ENCODE measurements around the gene PAPPA2. TPM values are rescaled to one million over a fixed set of nuclear protein-coding genes. Genes with fewer than 3 reads are reported as not detected.

The PAPPA2 gene
- total and polyA plus RNA-seq, 2 of the 4 experiments (the other 2 are of a cell fraction) = 0.10 to 0.18 TPM

GRCh38 chr1:176461576-176461975 is 1.4 kb upstream of the PAPPA2 start:
- Histone ChIP-seq H3K4me2 (ENCODE audit: low read depth, low read length) (no peak overlapping the region), H2BK15ac (ENCODE audit: low read depth, low read length) (no peak overlapping the region), H4K20me1 (ENCODE audit: insufficient read depth, low read length) (no peaks in the 10 kb centered on the region), H3K4me1 (ENCODE audit: control insufficient read depth, insufficient read depth, low read length) (no peaks in the 10 kb centered on the region), H3K79me1 (ENCODE audit: low read depth in 1 of 2, low read length in 2 of 2) (no peaks in the 10 kb centered on the region), H3K9ac (ENCODE audit: low read depth, low read length) (no peak overlapping the region), H2AK5ac (ENCODE audit: low read depth, low read length) (no peak overlapping the region), H3K9me1 (ENCODE audit: insufficient read depth, low read length) (no peaks in the 10 kb centered on the region), H2BK5ac (ENCODE audit: low read depth, low read length, poor library complexity, severe bottlenecking) (no peak overlapping the region), H2BK120ac (ENCODE audit: low read depth, low read length) (no peak overlapping the region), H2BK20ac (ENCODE audit: low read depth, low read length) (no peak overlapping the region), H3K4ac (ENCODE audit: low read depth, low read length) (no peak overlapping the region), H3K27me3 (ENCODE audit: control insufficient read depth, insufficient read depth, low read length) (no peaks in the 10 kb centered on the region), H3K36me3 (ENCODE audit: control insufficient read depth, insufficient read depth, low read length) (no peaks in the 10 kb centered on the region), H4K8ac (ENCODE audit: low read depth in 2 of 2, low read length in 2 of 2) (no peak overlapping the region), H4K5ac (ENCODE audit: low read depth, low read length) (no peak overlapping the region), H2AK9ac (replicated peaks; ENCODE audit: low read depth, low read length, poor library complexity) (no peak overlapping the region), H4K91ac (ENCODE audit: insufficient read depth, low read depth, low read length) (no peak overlapping the region), H2AFZ (replicated peaks; ENCODE audit: low read length, poor library complexity) (no peak overlapping the region), H3K4me3 (ENCODE audit: insufficient read depth, low read depth, low read length) (no peak overlapping the region), H3K27ac (ENCODE audit: insufficient read depth, low read length) (no peak overlapping the region), H3K9me3 (ENCODE audit: control insufficient read depth, insufficient read depth, low read length) (peaks cover 6% of the 10 kb centered on the region), H3K14ac (replicated peaks; ENCODE audit: low read depth, low read length) (no peak overlapping the region), H3K56ac (ENCODE audit: extremely low read depth, insufficient read depth, low read length) (no peak overlapping the region), H3K23ac (ENCODE audit: low read depth, low read length) (no peak overlapping the region), H3K18ac (ENCODE audit: low read depth, low read length) (no peak overlapping the region)
- no TSS peak for BruUV-seq (replicated peaks)
- TF ChIP-seq RCOR1 (IDR thresholded peaks at IDR 0.05; ENCODE audit: insufficient replicate concordance, low read length) (no peak), NFE2L2 (IDR thresholded peaks at IDR 0.05; ENCODE audit: low read depth, low read length) (no peak), MAFK (IDR thresholded peaks at IDR 0.05; ENCODE audit: low read depth, low read length) (no peak), MXI1 (IDR thresholded peaks at IDR 0.05; ENCODE audit: borderline replicate concordance, low read depth, low read length) (no peak), ELK1 (IDR thresholded peaks at IDR 0.05; ENCODE audit: borderline replicate concordance, low read depth, low read length) (no peak), RFX5 (IDR thresholded peaks at IDR 0.05; ENCODE audit: low read depth, low read length) (no peak), BHLHE40 (IDR thresholded peaks at IDR 0.05; ENCODE audit: low read depth, low read length) (no peak), POLR2A (IDR thresholded peaks at IDR 0.05; ENCODE audit: low read depth, low read length) (no peak), CHD1 (IDR thresholded peaks at IDR 0.05; ENCODE audit: low read depth, low read length) (no peak), SMC3 (IDR thresholded peaks at IDR 0.05; ENCODE audit: low read depth, low read length) (no peak), CEBPB (IDR thresholded peaks at IDR 0.05; ENCODE audit: low read depth, low read length) (no peak), USF2 (IDR thresholded peaks at IDR 0.05; ENCODE audit: low read depth, low read length) (no peak), CTCF (conservative IDR thresholded peaks at IDR 0.05; ENCODE audit: low read depth, low read length) (no peak), RAD21 (IDR thresholded peaks at IDR 0.05; ENCODE audit: low read length) (no peak)
- ATAC-seq (ENCODE audit: low read depth) (no peak), DNase-seq (no peak)
- intact Hi-C loops (cut with micrococcal nuclease) = loop anchor here (10.0 kb wide), 1 partner anchor 387 kb away; no protein-coding TSS in a partner anchor
- WGBS, 2 experiments (ENCODE audit: extremely low coverage in 2 of 2, insufficient read length in 1 of 2) = no CpG with 5 or more reads among the region's 1 CpG
- dilution Hi-C loops (cut with HindIII; ENCODE audit: low sequenced_read_pairs, unreplicated experiment) = no loop called here
- CTCF ChIA-PET = no interaction called here
- POLR2A ChIA-PET (ENCODE audit: unreplicated experiment) = no interaction called here
- in situ Hi-C loops (cut with MboI; ENCODE audit: low sequenced_read_pairs) = no loop called here
